Non-pigmented ciliary epithelial cell (primary cell): Measurements from ENCODE around the gene FAM180B.
"Not testable (repeated sequence)": the region's sequence is repeated elsewhere in the genome, so short reads cannot be mapped to it uniquely, and the experiment has no call there.

Source experiments
- DNase-seq: peaks from one replicate; pipeline ENCODE4 v3.0.0-alpha.2; 2010; ENCODE audit warnings: low read depth

FAM180B gene

GRCh38 chr11:47595029-47595428, 8.6 kb downstream of the FAM180B start:
- DNase-seq = no peak

GRCh38 chr11:47595967-47596366, 9.5 kb downstream of the FAM180B start:
- no peak for DNase-seq

- DNase-seq = no peak
Observed at GRCh38 chr11:47599902-47600301, 13.4 kb downstream of the FAM180B start.

- no peak for DNase-seq
Observed at GRCh38 chr11:47603295-47603694, 16.8 kb downstream of the FAM180B start.

- no peak for DNase-seq
Observed at GRCh38 chr11:47605921-47606320, 19.4 kb downstream of the FAM180B start.

- DNase-seq = no peak
Observed at GRCh38 chr11:47606731-47607130, 20.3 kb downstream of the FAM180B start.

- peak; percentile 82 for DNase-seq
Observed at GRCh38 chr11:47607380-47607779, 20.9 kb downstream of the FAM180B start.

- no peak for DNase-seq
Observed at GRCh38 chr11:47609675-47610074, 23.2 kb downstream of the FAM180B start.

- DNase-seq = no peak
Observed at GRCh38 chr11:47611348-47611794, 24.9 kb downstream of the FAM180B start.

GRCh38 chr11:47615249-47615648, 28.8 kb downstream of the FAM180B start:
- no peak for DNase-seq

DNA sequence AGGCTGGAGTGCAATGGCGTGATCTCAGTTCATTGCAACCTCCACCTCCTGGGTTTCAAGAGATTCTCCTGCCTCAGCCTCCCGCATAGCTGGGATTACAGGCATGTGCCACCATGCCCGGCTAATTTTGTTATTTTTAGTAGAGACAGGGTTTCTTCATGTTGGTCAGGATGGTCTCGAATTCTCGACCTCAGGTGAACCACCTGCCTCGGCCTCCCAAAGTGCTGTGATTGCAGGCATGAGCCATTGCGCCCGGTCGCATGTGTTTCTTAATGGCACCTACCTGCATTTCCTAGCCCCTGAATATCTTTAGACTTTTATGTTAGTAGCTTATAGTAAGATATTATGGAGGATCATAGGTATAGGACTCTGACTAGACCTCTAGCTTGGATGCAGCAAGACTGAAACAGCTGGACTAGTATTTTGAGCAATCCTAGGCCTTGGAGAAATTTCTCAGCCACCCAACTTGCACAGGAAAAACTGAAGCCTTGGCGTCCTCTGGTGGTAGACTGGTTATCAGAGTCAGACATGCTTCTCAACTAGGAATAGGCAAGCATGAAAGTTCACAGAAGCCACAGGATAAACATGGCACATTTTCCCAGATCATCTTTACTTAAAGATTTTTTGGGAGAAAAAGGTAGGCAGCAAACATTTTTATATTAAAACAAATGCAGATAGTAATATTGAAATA, 30.4 kb downstream of the FAM180B start:
- no peak for DNase-seq

DNA sequence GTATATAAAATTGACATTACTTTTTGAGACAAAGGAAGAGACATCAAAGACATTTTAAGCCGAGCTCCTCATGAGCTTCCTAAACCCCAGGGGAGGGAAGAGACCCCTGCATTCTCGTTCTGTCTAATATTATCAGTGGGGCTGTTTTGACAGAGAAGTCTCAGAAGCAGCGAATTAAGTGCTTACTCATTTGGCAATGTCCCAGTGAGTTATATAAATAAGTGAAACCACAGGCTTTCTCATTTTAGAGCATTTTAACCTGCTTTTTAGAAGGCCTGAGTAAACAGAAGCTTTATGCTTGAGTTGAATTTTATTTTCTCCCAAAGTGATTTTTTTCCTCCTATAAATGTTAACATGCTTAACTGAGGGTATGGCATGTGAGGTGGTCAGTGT, 30.9 kb downstream of the FAM180B start:
- DNase-seq = no peak

GRCh38 chr11:47620836-47621378, 34.4 kb downstream of the FAM180B start:
- DNase-seq = no peak

DNA sequence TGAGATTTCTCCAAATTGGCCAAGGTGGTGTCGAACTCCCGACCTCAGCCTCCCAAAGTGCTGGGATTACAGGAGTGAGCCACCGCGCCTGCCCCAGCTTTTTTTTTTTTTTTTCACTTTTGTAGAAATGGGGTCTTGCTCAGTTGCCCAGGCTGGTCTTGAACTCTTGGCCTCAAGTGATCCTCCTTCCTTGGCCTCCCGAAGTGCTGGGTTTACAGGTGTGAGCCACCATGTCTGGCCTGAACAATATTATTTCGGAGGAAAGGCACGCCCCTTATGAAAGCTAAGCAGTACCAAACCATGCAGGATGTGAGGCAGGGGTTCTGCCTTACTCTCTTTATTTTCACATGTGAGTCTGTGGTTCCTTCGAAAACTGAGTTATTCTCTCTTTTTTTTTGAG, 39.8 kb downstream of the FAM180B start:
- DNase-seq = no peak

DNA sequence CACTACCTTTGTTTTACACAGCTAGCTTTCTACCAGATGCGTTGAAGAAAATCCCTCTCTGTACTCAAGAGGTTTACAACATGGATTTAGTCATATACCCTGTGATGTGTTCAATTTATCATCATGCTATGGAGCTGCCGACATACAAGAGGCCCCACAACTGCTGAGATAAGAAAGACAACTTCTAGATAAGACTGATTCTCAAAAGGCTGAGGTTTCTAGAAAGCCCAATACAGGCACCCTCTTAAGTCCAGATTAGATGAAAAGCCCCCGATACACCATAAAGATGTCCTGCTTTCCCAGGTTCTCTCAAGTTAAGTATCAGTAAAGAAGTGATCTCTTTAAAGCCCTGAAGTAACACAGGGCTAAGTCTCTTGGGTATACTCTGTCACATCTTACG, 41.5 kb downstream of the FAM180B start:
- DNase-seq = no peak

DNA sequence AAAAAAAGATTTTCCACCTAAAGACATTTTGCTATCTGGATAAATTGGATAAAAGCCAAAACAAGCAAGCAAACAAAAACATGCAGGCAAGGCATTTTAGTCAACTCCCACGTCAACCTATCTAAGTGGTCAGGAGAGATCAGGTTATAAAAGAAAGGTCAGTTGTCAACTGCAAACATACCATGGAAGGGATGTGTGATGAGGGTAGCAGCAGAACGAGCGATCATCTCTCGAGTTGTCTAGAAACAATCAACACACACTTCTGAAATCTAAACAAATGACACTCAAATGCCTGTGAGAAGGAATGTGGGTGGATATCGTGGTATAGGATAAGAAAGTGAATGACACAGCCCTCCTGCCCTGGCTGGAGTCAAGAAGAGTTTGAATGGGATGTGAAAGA, 45.0 kb downstream of the FAM180B start:
- DNase-seq = no peak

GRCh38 chr11:47636331-47636730, 49.9 kb downstream of the FAM180B start:
- DNase-seq = not testable (repeated sequence)
